Thymus (tissue), 11 donors: ENCODE results near the gene KIF2C. TPM values are rescaled to one million over a fixed set of nuclear protein-coding genes. Genes with fewer than 3 reads are reported as not detected.
"Not testable (repeated sequence)": the region's sequence is repeated elsewhere in the genome, so short reads cannot be mapped to it uniquely, and the experiment has no call there.

Experiments used
- DNase-seq, 9 donors: peaks; one replicate each; pipeline ENCODE4 v3.0.0-alpha.2; 2013; ENCODE audit warnings: low spot score in 9 of 9, low read depth in 6 of 9, missing footprints in 1 of 9
- H3K27ac ChIP-seq, 2 donors: one replicate each; pipeline ENCODE4 v1.5.1; 2013; ENCODE audit warnings: control low read depth in 1 of 2, low read depth in 1 of 2, low read length in 1 of 2, mild to moderate bottlenecking in 1 of 2, moderate library complexity in 1 of 2
- H3K27me3 ChIP-seq, 2 donors: one replicate each; pipeline ENCODE4 v1.5.1; 2013; ENCODE audit warnings: low read length in 1 of 2; ENCODE audit not compliant: control insufficient read depth in 2 of 2, insufficient read depth in 1 of 2
- H3K36me3 ChIP-seq, 2 donors: one replicate each; pipeline ENCODE4 v1.5.1; 2013; ENCODE audit warnings: low read length in 1 of 2, mild to moderate bottlenecking in 1 of 2, moderate library complexity in 1 of 2; ENCODE audit not compliant: control insufficient read depth in 2 of 2, insufficient read depth in 2 of 2
- H3K4me1 ChIP-seq, 2 donors: one replicate each; pipeline ENCODE4 v1.5.1; 2013; ENCODE audit warnings: low read length in 2 of 2; ENCODE audit not compliant: control insufficient read depth in 2 of 2, insufficient read depth in 2 of 2
- H3K4me3 ChIP-seq, 2 donors: one replicate each; pipeline ENCODE4 v1.5.1; 2013; ENCODE audit warnings: low read length in 2 of 2, control low read depth in 1 of 2, mild to moderate bottlenecking in 1 of 2
- H3K9me3 ChIP-seq, 2 donors: one replicate each; pipeline ENCODE4 v1.5.1; 2013; ENCODE audit warnings: low read length in 1 of 2, mild to moderate bottlenecking in 1 of 2; ENCODE audit not compliant: control insufficient read depth in 2 of 2, insufficient read depth in 1 of 2
- WGBS: extraction: QIAGEN DNeasy Blood & Tissue Kit; methylation state at CpG from one replicate; pipeline ENCODE4 v1.1.7; 2013; 5-methylcytosine and 5-hydroxymethylcytosine counted together
- polyA plus RNA-seq: library from polyadenylated mRNA; stranded (reverse); fragments of 200-250 nt; gene quantifications from one replicate; pipeline ENCODE4 v1.2.3, GENCODE V29; 2013
- total RNA-seq: library from RNA; stranded (reverse); fragments of 120-200 nt; gene quantifications from one replicate; pipeline ENCODE4 v1.2.4, GENCODE V29; 2013
- donor health status: healthy.

KIF2C gene
- total and polyA plus RNA-seq, 2 donors: 6.2 to 42.1 TPM

DNA sequence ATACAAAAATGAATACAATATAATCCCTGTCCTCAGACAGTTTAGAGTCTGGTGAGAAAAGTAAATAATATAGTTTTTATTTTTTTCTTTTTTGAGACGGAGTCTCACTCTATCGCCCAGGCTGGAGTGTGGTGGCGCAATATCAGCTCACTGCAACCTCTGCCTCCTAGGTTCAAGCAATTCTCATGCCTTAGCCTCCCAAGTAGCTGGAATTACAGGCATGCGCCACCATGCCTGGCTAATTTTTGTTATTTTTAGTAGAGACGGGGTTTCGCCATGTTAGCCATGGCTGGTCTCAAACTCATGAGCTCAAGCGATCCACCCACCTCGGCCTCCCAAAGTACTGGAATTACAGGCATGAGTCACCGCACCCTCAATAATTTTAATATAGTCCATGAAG is 40.3 kb upstream of the KIF2C start:
- not testable (repeated sequence) for H3K4me1 ChIP-seq, H3K27me3 ChIP-seq, H3K36me3 ChIP-seq, H3K9me3 ChIP-seq, DNase-seq, H3K4me3 ChIP-seq, H3K27ac ChIP-seq
- 93% methylated on average over 9 of the region's 9 CpGs for WGBS

DNA sequence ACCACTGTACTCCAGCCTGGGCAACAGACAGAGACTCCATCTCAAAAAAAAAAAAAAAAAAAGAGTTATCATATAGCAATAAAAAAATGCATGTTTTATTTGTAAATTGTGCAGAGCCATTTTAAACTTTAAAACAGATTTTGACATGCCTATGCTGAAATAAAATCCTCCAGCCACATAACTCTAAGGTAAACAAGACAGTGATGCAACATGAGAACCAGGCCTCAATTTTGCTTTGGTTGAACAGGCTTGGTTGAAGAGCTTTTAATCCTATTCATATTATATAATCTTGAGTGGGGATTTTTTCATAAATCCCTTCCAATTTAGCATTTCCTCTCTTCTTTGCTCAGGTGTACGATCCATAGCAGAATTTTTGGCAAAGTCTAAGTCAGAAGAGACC is 39.1 kb upstream of the KIF2C start:
- H3K4me1 ChIP-seq: peaks cover 0 to 9% of the 10 kb centered on the region in 2 donors
- WGBS: 89% methylated on average over 1 of the region's 1 CpG
- no peaks in the 10 kb centered on the region for H3K9me3 ChIP-seq
- no peaks in the 10 kb centered on the region for H3K36me3 ChIP-seq
- H3K27me3 ChIP-seq: no peaks in the 10 kb centered on the region
- H3K27ac ChIP-seq: no peak overlapping the region
- no peak overlapping the region for H3K4me3 ChIP-seq
- DNase-seq: no peak

- H3K4me3 ChIP-seq: no peak overlapping the region
- H3K9me3 ChIP-seq: no peaks in the 10 kb centered on the region
- WGBS: 95% methylated on average over 7 of the region's 7 CpGs
Observed at GRCh38 chr1:44701141-44701573, 38.5 kb upstream of the KIF2C start.

GRCh38 chr1:44705470-44705869 is 34.2 kb upstream of the KIF2C start:
- DNase-seq: no peak
- H3K4me3 ChIP-seq: no peak overlapping the region
- no peaks in the 10 kb centered on the region for H3K36me3 ChIP-seq
- H3K9me3 ChIP-seq: peaks cover 0 to 4% of the 10 kb centered on the region in 2 donors
- H3K27me3 ChIP-seq: no peaks in the 10 kb centered on the region
- peaks cover 0 to 3% of the 10 kb centered on the region in 2 donors for H3K4me1 ChIP-seq
- no peak overlapping the region for H3K27ac ChIP-seq
- WGBS: 84% methylated on average over 6 of the region's 6 CpGs

More at GRCh38 chr1:44701141-44701573, 38.5 kb upstream of the KIF2C start:
- Histone ChIP-seq H3K36me3 (no peaks in the 10 kb centered on the region), H3K4me1 (peaks cover 0 to 9% of the 10 kb centered on the region in 2 donors), H3K27ac (no peak overlapping the region), H3K27me3 (no peaks in the 10 kb centered on the region)
- DNase-seq: no peak

DNA sequence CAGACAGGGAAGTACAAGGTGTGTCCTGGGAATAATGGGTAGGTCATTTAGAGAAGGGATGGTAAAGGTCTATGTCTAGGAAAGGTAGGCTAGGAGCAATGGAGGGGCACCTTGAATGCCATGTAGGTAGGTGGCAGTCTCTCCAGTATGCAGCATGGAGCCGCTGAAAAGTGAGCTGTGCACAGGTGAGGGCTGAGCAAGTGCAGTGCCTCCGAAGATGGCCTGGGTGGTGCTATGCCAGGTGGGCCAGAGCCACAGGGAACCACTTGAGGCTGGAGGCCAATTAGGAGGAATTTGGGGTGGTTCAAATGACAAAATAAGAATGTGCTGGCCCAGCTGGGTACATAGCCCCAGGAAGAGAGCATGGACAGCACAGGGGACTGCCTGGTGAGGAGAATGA is 33.7 kb upstream of the KIF2C start:
- no peak overlapping the region for H3K27ac ChIP-seq
- no peaks in the 10 kb centered on the region for H3K36me3 ChIP-seq
- peaks cover 0 to 4% of the 10 kb centered on the region in 2 donors for H3K9me3 ChIP-seq
- H3K4me1 ChIP-seq: peaks cover 0 to 3% of the 10 kb centered on the region in 2 donors
- WGBS: 91% methylated on average over 2 of the region's 2 CpGs
- no peak for DNase-seq
- H3K4me3 ChIP-seq: no peak overlapping the region
- H3K27me3 ChIP-seq: no peaks in the 10 kb centered on the region

DNA sequence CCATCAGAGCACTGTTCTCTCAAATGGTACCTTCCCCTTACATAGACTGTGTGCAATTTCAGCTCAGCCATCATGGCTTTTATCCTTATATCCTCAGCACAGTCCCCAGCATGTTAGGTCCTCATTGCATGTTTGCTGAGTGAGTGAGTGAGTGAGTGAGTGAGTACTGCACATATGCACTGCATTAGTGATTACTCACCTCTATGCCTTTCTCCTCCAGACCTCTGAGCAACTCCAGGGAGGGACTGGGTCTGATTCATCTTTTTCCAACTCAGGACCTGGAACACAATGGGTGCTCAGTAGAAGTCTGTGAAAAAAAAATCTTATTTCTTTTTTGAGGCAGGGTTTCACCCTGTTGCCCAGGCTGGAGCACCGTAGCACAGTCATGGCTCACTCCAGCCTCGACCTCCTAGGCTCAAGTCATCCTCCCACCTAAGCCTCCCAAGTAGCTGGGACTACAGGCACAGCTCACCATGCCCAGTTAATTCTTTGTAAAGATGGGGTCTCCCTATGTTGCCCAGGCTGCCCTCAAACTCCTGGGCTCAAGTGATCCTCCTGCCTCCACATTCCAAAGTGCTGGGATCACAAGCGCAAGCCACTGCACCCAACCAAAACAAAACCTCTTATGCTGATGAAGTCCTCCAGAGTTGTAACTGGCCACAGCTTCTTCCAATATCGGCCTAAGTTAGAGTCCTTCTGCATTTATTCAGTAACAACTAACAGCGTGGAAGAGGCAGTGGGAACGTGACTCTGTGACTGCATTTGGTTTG is 32.3 kb upstream of the KIF2C start:
- Histone ChIP-seq H3K9me3 (peaks cover 0 to 4% of the 10 kb centered on the region in 2 donors), H3K36me3 (no peaks in the 10 kb centered on the region), H3K27me3 (no peaks in the 10 kb centered on the region), H3K27ac (no peak overlapping the region), H3K4me3 (no peak overlapping the region), H3K4me1 (peaks cover 0 to 3% of the 10 kb centered on the region in 2 donors)
- no peak for DNase-seq
- 95% methylated on average over 6 of the region's 6 CpGs for WGBS

GRCh38 chr1:44707959-44708831 is 31.4 kb upstream of the KIF2C start:
- Histone ChIP-seq H3K4me1 (peaks cover 0 to 3% of the 10 kb centered on the region in 2 donors), H3K27ac (no peak overlapping the region), H3K27me3 (no peaks in the 10 kb centered on the region), H3K4me3 (no peak overlapping the region), H3K9me3 (peaks cover 0 to 4% of the 10 kb centered on the region in 2 donors), H3K36me3 (no peaks in the 10 kb centered on the region)
- WGBS: 44% methylated on average over 15 of the region's 15 CpGs
- peak in 2 of 9 donors; percentile 46 to 59 for DNase-seq

GRCh38 chr1:44713321-44713781 is 26.3 kb upstream of the KIF2C start:
- Histone ChIP-seq H3K4me1 (peaks cover 5 to 20% of the 10 kb centered on the region in 2 donors), H3K27ac (no peak overlapping the region), H3K9me3 (peaks cover 0 to 3% of the 10 kb centered on the region in 2 donors), H3K4me3 (no peak overlapping the region), H3K27me3 (no peaks in the 10 kb centered on the region), H3K36me3 (no peaks in the 10 kb centered on the region)
- WGBS: 29% methylated on average over 6 of the region's 6 CpGs
- no peak for DNase-seq

DNA sequence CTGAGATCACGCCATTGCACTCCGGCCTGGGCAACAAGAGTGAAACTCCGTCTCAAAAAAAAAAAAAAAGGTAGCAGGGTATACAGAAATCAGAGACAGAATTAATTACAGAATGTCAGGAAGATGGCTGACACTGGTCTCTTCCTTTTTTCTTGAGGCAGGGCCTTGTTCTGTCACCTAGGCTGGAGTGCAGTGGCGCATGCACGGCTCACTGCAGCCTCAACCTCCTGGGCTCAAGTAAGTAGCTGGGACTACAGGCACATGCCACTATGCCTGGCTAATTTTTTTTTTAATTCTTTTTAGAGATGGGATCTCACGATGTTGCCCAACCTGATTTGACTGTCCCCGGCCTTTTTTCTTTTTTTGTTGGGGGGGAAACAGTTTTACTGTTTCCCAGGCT is 25.1 kb upstream of the KIF2C start:
- peaks cover 9 to 27% of the 10 kb centered on the region in 2 donors for H3K4me1 ChIP-seq
- no peaks in the 10 kb centered on the region for H3K36me3 ChIP-seq
- DNase-seq: no peak
- H3K27me3 ChIP-seq: no peaks in the 10 kb centered on the region
- H3K27ac ChIP-seq: peak overlapping the region in 1 of 2 donors; percentile 11
- 93% methylated on average over 7 of the region's 7 CpGs for WGBS
- no peak overlapping the region for H3K4me3 ChIP-seq
- no peaks in the 10 kb centered on the region for H3K9me3 ChIP-seq
